Activated CD4-positive, alpha-beta T cell treated with anti-CD3 and anti-CD28 coated beads, Interleukin-2, amount 50 U/mL, for 1 hour (primary cell): ENCODE measurements around the gene ADAMTS15.

Experiments
- DNase-seq: peaks from one replicate; pipeline ENCODE4 v3.0.0-alpha.2; 2020

The ADAMTS15 gene

DNA sequence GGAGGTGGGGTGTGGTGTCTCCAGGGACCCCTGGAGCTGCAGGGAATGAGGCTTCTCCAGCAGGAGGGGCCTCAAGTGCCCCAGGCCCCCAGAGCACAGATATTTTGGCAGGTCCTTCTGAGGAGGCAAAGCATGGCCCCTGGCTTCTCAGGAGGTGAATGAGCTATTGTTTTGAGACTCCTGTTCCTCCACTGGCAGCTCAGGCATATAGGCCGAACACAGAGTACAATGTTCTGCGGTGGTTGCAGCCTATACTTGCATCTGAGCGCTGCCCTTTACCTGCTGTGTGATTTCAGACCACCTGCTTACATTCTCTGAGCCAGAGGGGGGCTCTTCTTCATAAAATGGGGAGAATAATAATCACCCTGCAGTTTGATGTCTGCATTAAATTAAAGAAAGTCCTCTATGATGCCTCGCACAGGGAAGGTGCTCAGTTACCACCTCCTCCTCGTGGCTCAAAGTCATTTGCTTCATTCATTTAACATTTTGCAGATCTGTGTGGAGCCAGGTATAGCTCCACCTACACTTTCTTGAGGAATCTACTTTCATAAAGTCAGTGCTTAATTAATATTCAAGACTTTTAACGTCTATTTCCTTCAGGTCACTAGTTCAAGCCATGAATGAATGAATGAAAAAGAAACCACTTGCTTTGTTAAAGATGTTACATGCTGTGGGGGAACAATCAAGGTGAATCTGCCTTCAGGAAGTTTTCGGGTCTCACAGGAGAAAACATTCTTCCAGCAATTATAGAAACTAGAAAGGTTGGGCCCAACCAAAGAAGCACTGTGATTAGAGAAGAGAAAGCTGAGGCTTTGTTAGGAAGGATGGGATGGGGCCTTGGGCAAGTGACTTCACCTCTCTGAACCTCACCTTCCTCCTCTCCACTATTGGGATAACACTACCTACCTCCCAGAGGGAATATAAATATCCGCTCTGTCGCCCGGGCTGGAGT, 68.4 kb downstream of the ADAMTS15 start:
- DNase-seq: no peak

DNA sequence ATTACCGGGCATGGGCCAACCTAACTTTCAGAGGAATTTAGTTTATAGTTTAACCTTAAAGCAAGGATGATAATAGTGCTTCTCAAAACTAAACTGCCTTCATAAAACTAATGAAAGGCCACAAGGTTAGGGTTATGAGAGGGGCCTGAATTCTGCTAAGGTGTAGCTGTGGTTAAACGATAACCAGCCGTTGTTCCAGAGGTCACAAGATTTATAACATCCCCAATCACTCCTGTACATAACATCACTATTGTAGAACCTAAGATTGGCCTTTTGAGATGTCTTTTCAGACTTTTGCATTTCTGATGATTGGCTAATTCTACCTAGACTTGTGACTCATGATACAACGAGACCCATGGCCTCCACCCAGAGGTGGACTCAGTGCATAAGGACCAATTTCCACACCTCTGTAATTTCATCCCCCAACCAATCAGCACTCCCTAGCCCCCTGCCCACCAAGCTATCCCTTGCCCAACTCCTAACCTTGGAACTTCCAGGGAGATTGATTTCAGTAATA, 69.8 kb downstream of the ADAMTS15 start:
- no peak for DNase-seq

DNA sequence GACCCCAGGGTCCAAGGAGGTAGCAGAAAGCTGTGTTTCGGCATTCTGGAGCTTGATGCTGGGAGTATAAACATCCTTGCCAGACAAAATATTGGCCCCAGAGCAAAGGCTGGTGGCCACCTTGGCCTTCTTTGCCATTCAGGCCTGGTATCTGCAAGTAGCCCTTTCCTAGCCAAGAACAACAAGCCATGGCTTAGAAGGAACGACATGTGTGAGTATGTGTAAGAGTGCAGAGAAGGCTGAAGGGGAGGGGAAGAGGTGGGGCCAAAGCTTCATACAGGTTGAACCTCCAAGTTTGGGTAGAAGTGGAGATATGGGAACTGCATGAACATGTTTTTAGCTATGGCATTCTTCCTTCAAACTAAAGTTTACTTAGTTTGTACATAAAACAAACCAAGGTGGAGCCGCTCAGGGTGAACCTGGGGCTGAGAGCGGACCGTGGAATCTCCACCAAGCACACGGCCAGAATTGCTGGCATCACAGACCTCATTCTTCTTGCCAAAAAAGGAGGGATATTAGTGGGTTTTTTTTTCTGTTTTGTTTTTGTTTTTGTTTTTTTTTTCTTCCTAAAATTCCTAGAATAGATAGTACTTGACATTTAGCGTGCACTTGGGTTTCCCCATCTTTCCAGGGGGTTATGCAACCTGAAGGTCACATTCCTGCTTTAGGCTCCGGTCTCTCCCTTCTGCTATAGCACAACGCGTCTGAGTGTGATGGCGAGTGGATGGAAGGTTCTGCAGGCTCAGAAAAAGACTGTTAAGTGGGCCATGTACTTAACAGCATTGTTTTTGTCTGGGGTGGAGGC, 70.9 kb downstream of the ADAMTS15 start:
- DNase-seq: no peak

GRCh38 chr11:130520271-130520671, 71.8 kb downstream of the ADAMTS15 start:
- DNase-seq: no peak

DNA sequence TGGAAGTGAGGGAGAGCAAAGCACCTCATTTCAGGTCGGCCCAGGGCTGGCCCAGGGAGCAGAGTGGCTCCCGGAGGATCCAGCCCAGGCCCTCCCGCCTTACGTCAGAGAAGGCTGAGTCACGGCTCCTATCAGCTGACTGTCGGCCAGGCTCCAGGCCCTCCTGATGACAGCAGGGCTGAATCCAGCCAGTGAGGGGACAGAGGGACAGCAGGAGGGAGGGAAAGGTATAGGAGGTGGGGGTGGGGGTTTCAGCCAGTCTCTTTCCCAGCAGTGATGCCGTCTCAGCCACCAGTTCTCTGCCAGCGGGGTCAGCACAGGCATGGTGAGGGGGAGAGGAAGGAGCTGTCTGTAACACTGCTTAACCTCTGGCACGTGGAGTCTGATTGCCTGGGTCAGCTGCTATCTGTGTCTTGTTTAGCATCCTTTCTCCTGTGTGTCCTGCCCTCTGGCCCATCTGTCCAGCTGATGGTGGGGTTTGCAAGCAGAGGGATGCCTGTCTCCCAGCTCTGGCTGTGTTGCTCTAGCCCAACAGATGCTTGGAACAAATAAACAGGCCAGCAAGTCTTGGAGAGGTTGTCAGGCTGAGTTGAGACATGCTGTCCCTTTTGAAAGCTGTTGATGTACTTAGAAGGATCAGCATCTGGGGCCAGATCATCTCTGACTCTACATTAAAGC, 74.0 kb downstream of the ADAMTS15 start:
- no peak for DNase-seq

DNA sequence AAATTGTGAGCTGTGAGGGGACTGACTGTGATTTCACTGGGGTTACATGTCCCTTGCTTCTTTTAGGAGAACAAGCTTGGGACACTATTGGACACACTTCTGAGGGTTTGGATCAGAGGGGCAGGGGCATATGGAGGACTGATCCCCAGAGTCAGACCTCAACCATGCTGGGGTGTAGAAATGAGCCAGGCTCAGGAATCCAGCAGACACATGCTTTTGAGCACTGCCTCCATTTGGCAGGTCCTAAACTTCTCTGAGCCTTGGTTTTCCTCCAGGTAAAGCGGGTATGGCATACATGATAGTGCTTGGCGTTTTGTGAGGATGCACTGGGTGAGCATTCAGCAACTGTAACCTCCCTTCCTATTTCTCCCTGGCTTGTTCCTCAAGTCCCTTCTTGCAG, 74.7 kb downstream of the ADAMTS15 start:
- no peak for DNase-seq

GRCh38 chr11:130523609-130524008, 75.2 kb downstream of the ADAMTS15 start:
- no peak for DNase-seq

- no peak for DNase-seq
Measured at GRCh38 chr11:130524132-130524790, 75.8 kb downstream of the ADAMTS15 start.

GRCh38 chr11:130525307-130525706, 76.9 kb downstream of the ADAMTS15 start:
- DNase-seq: no peak
